Measurements from ENCODE around the gene TAF4.
"Not testable (repeated sequence)": the region's sequence is repeated elsewhere in the genome, so short reads cannot be mapped to it uniquely, and the experiment has no call there.

TAF4 gene

GRCh38 chr20:61983965-61984364 is 81.7 kb downstream of the TAF4 start:
- H3K4me2 ChIP-seq: peak overlapping the region in 2 of 11 experiments; percentile 16 to 41; a peak in 1 of 22 replicates
- peaks cover 35 to 80% (median 57%) of the 10 kb centered on the region in 11 experiments for H3K9me3 ChIP-seq (replicated peaks in 1 of 11)
- H3K9ac ChIP-seq: no peak overlapping the region
- no peak for TF ChIP-seq Cebpa-rat (IDR thresholded peaks at IDR 0.05)
- peaks cover 49 to 90% (median 76%) of the 10 kb centered on the region in 11 experiments for H3K36me3 ChIP-seq
- no peak overlapping the region for H3K4me3 ChIP-seq
- no peak overlapping the region for H3K27ac ChIP-seq
- H4K20me1 ChIP-seq: peaks cover 12 to 44% (median 24%) of the 10 kb centered on the region in 11 experiments; a peak in 16 of 22 replicates
- no peaks in the 10 kb centered on the region for H3K27me3 ChIP-seq
- peaks cover 0 to 24% (median 2%) of the 10 kb centered on the region in 10 experiments; a peak in 7 of 20 replicates for H3K4me1 ChIP-seq

- TF ChIP-seq Cebpa-rat (IDR thresholded peaks at IDR 0.05): no peak
- Histone ChIP-seq H3K4me3 (no peak overlapping the region), H3K4me1 (peaks cover 0 to 24% (median 2%) of the 10 kb centered on the region in 10 experiments; a peak in 7 of 20 replicates), H3K27me3 (no peaks in the 10 kb centered on the region), H3K27ac (no peak overlapping the region), H3K36me3 (peaks cover 41 to 86% (median 73%) of the 10 kb centered on the region in 11 experiments), H3K9me3 (replicated peaks in 1 of 11) (peaks cover 25 to 74% (median 47%) of the 10 kb centered on the region in 11 experiments), H4K20me1 (peaks cover 12 to 50% (median 24%) of the 10 kb centered on the region in 11 experiments; a peak in 16 of 22 replicates), H3K9ac (no peak overlapping the region), H3K4me2 (no peak overlapping the region)
Measured at GRCh38 chr20:61982951-61983315, 82.7 kb downstream of the TAF4 start.

- H3K27me3 ChIP-seq: no peaks in the 10 kb centered on the region
- peaks cover 40 to 84% (median 72%) of the 10 kb centered on the region in 11 experiments for H3K36me3 ChIP-seq
- TF ChIP-seq Cebpa-rat (IDR thresholded peaks at IDR 0.05): no peak
- H3K4me3 ChIP-seq: no peak overlapping the region
- H3K4me1 ChIP-seq: peaks cover 0 to 24% (median 2%) of the 10 kb centered on the region in 10 experiments; a peak in 7 of 20 replicates
- no peak overlapping the region for H3K27ac ChIP-seq
- H4K20me1 ChIP-seq: peaks cover 14 to 55% (median 24%) of the 10 kb centered on the region in 11 experiments; a peak in 16 of 22 replicates
- no peak overlapping the region for H3K9ac ChIP-seq
- no peak overlapping the region for H3K4me2 ChIP-seq
- peaks cover 19 to 68% (median 41%) of the 10 kb centered on the region in 11 experiments for H3K9me3 ChIP-seq (replicated peaks in 1 of 11)
Measured at GRCh38 chr20:61982191-61982950, 83.3 kb downstream of the TAF4 start.

GRCh38 chr20:61981691-61982090 is 84.0 kb downstream of the TAF4 start:
- not testable (repeated sequence) for H3K27ac ChIP-seq, H3K4me3 ChIP-seq, H3K27me3 ChIP-seq, H3K9ac ChIP-seq
- peaks cover 38 to 84% (median 72%) of the 10 kb centered on the region in 11 experiments for H3K36me3 ChIP-seq
- peaks cover 14 to 62% (median 24%) of the 10 kb centered on the region in 11 experiments; a peak in 17 of 22 replicates for H4K20me1 ChIP-seq
- H3K4me1 ChIP-seq: peaks cover 0 to 24% (median 2%) of the 10 kb centered on the region in 10 experiments; a peak in 7 of 20 replicates
- H3K4me2 ChIP-seq: 0 out of 22 replicates have a peak overlapping the region, but pooled peaks of 2 of the 11 experiments have one; percentile 3 to 8
- H3K9me3 ChIP-seq (replicated peaks in 1 of 11): peaks cover 12 to 62% (median 34%) of the 10 kb centered on the region in 11 experiments

- no peak for TF ChIP-seq Cebpa-rat (IDR thresholded peaks at IDR 0.05)
- Histone ChIP-seq H3K9ac (no peak overlapping the region), H3K4me3 (no peak overlapping the region), H4K20me1 (peaks cover 14 to 69% (median 31%) of the 10 kb centered on the region in 11 experiments; a peak in 17 of 22 replicates), H3K27me3 (no peaks in the 10 kb centered on the region), H3K36me3 (peaks cover 40 to 86% (median 75%) of the 10 kb centered on the region in 11 experiments), H3K9me3 (replicated peaks in 1 of 11) (peaks cover 7 to 54% (median 27%) of the 10 kb centered on the region in 11 experiments; a peak in 20 of 22 replicates), H3K4me2 (peak overlapping the region in 2 of 11 experiments; percentile 3 to 8; a peak in 1 of 22 replicates), H3K4me1 (peaks cover 0 to 24% (median 2%) of the 10 kb centered on the region in 10 experiments; a peak in 7 of 20 replicates), H3K27ac (no peak overlapping the region)
Measured at GRCh38 chr20:61980647-61981583, 84.8 kb downstream of the TAF4 start.

- Histone ChIP-seq H3K9ac (no peak overlapping the region), H3K4me3 (no peak overlapping the region), H3K9me3 (replicated peaks in 1 of 11) (peaks cover 0 to 44% (median 17%) of the 10 kb centered on the region in 11 experiments; a peak in 19 of 22 replicates), H3K4me1 (peaks cover 0 to 18% (median 2%) of the 10 kb centered on the region in 10 experiments; a peak in 6 of 20 replicates), H3K27me3 (no peaks in the 10 kb centered on the region), H3K4me2 (no peak overlapping the region), H3K27ac (no peak overlapping the region), H3K36me3 (peaks cover 42 to 85% (median 71%) of the 10 kb centered on the region in 11 experiments), H4K20me1 (peaks cover 14 to 69% (median 31%) of the 10 kb centered on the region in 11 experiments; a peak in 17 of 22 replicates)
- TF ChIP-seq Cebpa-rat (IDR thresholded peaks at IDR 0.05): no peak
Measured at GRCh38 chr20:61979701-61980635, 85.7 kb downstream of the TAF4 start.

GRCh38 chr20:61979090-61979489 is 86.6 kb downstream of the TAF4 start:
- Histone ChIP-seq H3K36me3 (peaks cover 51 to 88% (median 71%) of the 10 kb centered on the region in 11 experiments), H3K27ac (no peak overlapping the region), H3K4me1 (peaks cover 0 to 12% (median 2%) of the 10 kb centered on the region in 10 experiments; a peak in 6 of 20 replicates), H4K20me1 (peaks cover 14 to 65% (median 33%) of the 10 kb centered on the region in 11 experiments; a peak in 17 of 22 replicates), H3K9ac (no peak overlapping the region), H3K4me2 (no peak overlapping the region), H3K9me3 (replicated peaks in 1 of 11) (peaks cover 0 to 38% (median 12%) of the 10 kb centered on the region in 11 experiments; a peak in 16 of 22 replicates), H3K4me3 (no peak overlapping the region), H3K27me3 (no peaks in the 10 kb centered on the region)
- TF ChIP-seq Cebpa-rat (IDR thresholded peaks at IDR 0.05): no peak

Measured in BLaER1 treated with 17β-estradiol and CSF1 and Interleukin-3, amounts not matched to agents 10 nM and 100 nM (cell line).